Activated T-helper 1 cell treated with Interleukin-2 at 50 U/mL for 16 hours (primary cell): ENCODE results near the gene PDCD5.
A peak's percentile ranks its signal among the peaks of the same experiment; 100 is the strongest.
"Not testable (repeated sequence)": the region's sequence is repeated elsewhere in the genome, so short reads cannot be mapped to it uniquely, and the experiment has no call there.

ENCODE experiments used
- DNase-seq: peaks from one replicate; pipeline ENCODE4 v3.0.0-alpha.2; 2020; ENCODE audit warnings: low read depth

Gene PDCD5

DNA sequence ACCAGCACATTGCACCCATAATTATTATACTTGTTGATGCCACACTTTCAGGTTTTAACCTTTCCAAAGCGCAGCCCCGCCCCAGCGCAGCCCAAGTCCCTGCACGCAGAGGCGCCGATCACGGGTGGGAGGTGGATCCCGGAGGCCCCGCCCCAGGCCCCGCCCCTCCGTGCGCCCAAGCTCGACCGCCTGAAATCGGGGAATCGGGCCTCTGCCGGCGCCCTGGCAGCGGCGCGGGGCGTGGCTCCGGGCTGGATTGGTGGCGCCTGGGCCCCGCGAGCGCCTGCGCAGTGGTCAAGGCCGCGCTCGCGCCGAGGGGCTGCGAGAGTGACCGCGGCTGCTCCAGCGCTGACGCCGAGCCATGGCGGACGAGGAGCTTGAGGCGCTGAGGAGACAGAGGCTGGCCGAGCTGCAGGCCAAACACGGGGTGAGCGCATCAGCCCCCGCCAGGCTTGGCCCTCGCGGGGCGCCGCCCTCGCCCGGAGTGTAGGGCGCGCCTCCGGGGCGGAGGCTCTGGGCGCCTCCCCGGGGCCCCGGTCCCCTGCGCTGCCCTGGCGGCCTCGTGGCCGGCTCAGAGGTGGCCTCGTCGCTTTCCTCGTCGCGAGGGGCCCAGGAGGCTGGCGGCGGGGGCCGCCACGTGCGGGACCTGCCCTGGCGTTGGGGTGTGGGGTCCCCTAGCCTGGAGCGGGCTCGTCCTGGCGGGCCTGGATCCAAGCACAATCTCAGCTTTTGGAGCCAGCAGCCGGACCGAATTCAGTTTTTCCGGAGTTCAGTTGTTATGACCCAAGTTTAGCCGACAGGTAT, at the start of gene PDCD5:
PDCD5 (plus strand) TSS at position 290 of the 804 bp plus-strand sequence; CDS start at position 362, 72 bp downstream.
- DNase-seq, result peak; percentile 97

GRCh38 chr19:32532233-32532632, 48.8 kb upstream of the PDCD5 start:
- no peak for DNase-seq

DNA sequence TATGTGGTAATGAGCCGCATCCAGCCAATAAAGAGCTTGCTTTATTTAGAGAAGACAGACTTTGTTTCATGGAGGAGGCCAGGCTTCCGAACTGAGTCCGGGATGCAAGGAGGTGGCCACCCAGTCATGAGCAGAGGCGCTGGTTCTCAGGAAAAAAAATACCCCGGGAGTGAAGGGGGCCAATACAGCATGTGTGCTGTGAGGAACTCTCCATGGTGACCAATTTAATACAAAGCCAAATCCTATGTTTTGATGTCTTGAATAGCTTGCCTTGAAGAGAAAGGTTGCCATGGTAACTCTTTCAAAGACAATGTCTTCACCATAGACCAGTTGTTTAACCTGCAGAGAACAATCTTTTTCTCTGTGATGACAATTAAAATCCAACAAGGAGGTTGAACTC, 43.4 kb upstream of the PDCD5 start:
- no peak for DNase-seq

DNA sequence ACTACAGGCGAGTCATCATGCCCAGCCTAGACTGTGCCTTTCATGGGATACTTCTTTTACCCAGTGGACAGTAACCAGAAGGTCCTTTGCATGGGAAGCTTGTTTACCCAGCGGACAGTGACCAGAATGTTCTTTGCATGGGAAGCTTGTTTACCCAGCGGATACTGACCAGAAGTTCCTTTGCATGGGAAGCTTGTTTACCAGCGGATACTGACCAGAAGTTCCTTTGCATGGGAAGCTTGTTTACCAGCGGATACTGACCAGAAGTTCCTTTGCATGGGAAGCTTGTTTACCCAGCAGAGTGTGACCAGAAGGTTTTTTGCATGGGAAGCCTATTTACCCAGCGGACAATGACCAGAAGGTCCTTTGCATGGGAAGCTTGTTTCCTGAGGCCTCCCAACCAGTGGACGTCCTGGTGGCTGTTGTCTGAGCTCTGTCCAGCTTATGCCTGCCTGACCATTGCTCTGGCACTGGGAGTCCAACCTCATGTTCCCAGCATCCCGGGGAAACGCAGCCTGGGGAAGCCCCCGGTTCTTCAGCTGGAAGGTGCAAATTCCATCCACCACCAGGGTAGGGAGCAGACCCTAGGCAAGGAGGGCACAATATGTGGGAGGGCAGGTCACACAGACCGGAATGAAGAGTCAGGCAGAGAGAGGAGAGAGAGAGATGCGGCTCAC, 41.6 kb upstream of the PDCD5 start:
- DNase-seq, result no peak

- DNase-seq, result no peak
Observed at GRCh38 chr19:32540621-32541020, 40.4 kb upstream of the PDCD5 start.

GRCh38 chr19:32541376-32541775, 39.6 kb upstream of the PDCD5 start:
- DNase-seq, result not testable (repeated sequence)

GRCh38 chr19:32542477-32543108, 38.4 kb upstream of the PDCD5 start:
- no peak for DNase-seq

DNA sequence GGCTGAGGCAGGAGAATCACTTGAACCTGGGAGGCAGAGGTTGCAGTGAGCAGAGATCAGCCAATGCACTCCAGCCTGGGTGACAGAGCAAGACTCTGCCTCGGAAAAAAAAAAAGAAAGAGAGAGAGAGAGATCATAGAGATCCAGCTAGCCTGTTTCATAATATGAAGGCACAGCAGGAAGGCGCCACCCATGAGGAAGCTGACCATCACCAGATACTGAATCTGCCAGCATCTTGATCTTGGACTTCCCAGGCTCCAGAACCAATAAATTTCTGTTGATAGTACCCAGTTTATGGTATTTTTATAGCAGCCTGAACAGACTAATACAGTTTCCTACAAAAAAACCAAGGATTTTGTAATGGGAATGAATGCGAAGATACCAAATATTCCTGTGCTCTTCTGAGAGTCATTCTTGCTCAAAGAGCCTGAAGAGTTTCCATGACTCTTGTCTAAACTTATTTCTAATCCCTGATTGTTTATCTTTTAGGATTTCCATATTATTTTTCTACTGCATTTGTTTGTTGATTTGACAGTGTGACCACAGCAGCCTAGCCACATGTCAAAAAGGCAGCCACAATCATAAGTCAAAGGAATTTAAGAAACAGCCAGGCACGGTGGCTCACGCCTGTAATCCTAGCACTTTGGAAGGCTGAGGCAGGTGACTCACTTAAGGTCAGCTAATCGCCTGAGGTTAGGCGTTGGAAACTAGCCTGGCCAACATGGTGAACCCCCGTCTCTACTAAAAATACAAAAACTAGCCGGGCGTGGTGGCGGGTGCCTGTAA, 37.7 kb upstream of the PDCD5 start:
- no peak for DNase-seq

DNA sequence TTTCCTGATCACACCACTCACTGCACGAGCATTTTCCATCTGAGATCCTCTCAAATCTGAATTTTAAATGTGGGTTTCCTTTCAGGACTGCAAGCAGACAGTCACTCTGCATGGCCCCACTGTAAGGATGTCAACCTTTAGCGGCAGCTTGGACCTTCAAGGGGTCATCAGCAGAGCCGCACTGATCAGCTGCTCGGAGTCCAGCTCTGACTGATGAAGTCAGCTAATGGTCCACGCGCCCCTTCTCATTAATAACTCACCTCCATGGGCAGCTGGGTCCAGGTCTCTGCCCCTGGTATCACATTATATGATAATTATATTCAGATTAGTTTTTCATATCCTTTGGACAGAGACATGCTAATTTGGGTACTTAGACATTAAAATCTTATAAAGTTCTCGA, 36.1 kb upstream of the PDCD5 start:
- no peak for DNase-seq

GRCh38 chr19:32550666-32551065, 30.3 kb upstream of the PDCD5 start:
- DNase-seq, result no peak

DNA sequence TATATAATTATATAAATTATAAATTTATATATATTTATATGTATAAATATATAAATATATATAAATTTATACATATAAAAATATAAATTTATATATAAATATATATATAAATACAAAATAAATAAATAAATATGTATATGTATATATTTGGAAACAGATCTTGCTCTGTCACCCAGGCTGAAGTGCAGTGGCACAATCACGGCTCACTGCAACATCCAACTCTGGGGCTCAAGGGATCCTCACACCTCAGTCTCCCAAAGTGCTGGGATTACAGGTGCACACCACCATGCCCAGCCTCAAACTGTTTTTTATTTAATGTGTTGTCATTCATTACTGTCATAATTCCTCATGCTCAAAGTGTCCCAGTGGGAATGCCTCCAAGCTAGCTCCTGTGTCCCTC, 25.2 kb upstream of the PDCD5 start:
- no peak for DNase-seq

DNA sequence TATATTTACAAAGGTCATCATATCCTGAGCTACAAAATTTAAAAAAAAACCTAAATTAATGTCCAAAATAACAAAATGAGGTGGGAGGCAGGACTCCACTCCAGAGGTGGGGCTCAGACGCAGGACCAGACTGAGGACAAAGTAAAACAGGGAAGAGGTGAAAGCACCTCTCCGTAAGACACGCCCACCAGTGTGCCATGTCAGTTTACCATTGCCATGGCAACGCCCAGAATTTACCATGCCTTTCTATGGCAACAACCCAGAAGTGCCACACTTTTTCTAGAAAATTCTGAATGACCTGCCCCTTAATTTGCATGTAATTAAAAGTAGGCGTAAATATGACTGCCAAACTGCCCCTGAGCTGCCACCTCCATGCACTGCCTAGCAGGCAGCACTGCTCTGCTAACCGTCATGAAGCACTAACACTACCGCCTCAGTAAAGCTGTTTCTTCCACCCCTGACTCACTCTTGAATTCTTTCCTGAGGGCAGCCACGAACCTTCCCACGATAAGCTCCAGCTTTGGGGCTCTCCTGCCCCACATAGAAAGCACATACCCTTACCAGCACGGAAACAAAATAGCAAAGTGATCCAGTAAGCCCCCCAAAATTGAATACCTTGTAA, 22.3 kb upstream of the PDCD5 start:
- no peak for DNase-seq

GRCh38 chr19:32563761-32564160, 17.2 kb upstream of the PDCD5 start:
- DNase-seq, result no peak

- no peak for DNase-seq
Observed at GRCh38 chr19:32566246-32566830, 14.7 kb upstream of the PDCD5 start.

DNA sequence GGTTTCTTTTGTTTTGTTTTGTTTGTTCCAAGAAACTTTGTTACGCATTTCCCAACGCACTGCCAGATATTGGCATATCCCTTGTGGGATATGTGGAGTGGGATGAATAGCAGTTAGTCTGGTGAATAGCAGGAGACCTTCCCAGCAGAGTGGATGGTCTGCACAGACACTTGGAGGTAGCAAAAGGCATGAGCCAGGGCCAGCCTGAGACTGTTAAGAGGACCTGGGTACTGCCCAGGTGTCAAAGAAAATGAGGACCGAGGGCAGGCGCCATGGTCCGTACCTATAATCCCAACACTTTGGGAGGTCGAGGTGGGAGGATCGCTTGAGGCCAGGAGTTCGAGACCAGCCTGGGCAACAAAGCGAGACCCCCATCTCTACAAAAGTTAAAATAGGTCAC, 13.5 kb upstream of the PDCD5 start:
- no peak for DNase-seq

- DNase-seq, result peak; percentile 13
Observed at GRCh38 chr19:32570081-32570785, 10.8 kb upstream of the PDCD5 start.

DNA sequence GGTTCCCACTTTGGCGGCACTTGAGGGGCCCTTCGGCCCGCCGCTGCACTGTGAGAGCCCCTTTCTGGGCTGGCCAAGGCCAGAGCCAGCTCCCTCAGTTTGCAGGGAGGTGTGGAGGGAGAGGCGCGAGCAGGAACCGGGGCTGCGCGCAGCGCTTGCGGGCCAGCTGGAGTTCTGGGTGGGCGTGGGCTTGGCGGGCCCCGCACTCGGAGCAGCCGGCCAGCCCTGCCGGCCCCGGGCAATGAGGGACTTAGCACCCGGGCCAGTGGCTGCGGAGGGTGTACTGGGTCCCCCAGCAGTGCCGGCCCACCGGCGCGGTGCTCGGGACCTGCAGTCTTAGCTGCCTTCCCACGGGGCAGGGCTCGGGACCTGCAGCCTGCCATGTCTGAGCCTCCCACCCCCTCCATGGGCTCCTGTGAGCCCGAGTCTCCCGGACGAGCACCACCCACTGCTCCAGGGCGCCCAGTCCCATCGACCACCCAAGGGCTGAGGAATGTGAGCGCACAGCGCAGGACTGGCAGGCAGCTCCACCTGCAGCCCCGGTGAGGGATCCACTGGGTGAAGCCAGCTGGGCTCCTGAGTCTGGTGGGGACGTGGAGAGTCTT, 9.4 kb upstream of the PDCD5 start:
- not testable (repeated sequence) for DNase-seq

GRCh38 chr19:32572700-32573491, 8.1 kb upstream of the PDCD5 start:
- not testable (repeated sequence) for DNase-seq

GRCh38 chr19:32573492-32573794, 7.5 kb upstream of the PDCD5 start:
- no peak for DNase-seq

- no peak for DNase-seq
Observed at GRCh38 chr19:32576790-32577189, 4.2 kb upstream of the PDCD5 start.
